GM18519 (cell line): ENCODE results near the gene ENOSF1.
"Not testable (repeated sequence)": the region's sequence is repeated elsewhere in the genome, so short reads cannot be mapped to it uniquely, and the experiment has no call there.

ENCODE experiments used
- ATAC-seq: cut with Tn5 transposase; IDR thresholded peaks from one replicate; pipeline ENCODE4 v1.9.1; 2021; ENCODE audit warnings: mild to moderate bottlenecking, moderate library complexity; ENCODE audit not compliant: unreplicated experiment, low FRiP score

Gene ENOSF1

DNA sequence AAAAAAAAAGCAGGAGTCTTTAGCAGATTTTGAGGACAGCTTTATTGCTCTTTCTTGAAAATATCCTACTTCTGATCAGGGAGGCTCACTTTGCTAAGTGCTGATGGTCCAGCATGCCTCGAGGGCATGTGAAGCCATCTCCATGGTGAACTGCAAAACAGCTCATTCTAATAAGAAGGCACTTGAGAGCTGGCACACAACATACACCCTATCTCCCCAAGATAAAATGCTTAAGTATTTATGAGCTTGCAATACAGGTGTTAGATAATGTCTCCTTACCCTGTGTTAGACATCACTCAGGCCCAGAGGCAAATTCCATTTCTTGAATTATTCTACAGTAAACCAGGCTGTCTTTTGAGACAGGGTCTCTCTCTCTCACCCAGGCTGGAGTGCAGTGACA, 2.7 kb downstream of the ENOSF1 start:
- ATAC-seq = no peak

DNA sequence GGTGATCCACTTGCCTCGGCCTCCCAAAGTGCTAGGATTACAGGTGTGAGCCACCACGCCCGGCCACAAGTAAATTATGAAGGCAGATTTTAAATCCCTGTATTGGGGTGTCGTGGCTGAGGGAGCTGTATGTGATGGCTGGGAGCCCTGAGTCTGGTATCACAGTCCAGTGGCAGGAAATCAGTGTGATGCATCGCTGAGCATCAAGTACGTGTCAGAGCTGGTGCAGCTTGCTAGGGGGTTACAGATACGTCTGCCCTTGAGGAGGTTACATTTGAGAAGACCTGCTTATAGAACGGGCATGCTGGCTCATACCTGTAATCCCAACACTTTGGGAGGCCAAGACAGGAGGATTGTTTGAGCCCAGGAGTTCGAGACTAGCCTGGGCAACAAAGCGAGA, 4.3 kb downstream of the ENOSF1 start:
- no peak for ATAC-seq

DNA sequence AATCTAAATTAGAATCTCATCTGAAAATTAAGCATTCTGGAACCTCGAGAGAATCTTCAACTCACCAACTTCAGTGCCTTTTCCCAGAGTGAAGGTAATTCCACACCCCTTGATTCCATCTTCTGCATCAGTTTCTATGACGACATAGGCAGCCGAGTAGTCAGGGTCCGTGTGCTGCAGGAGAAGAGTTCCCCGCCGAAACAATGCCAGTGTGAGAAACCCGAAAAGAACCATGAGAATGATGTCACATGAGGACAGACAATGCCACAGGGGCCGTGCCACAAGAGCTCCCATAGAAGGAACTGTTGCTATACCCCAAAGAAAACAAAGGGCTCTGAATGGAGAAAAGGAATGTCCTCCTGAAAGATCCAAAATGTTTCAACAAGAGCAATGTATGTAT, 6.0 kb downstream of the ENOSF1 start:
- ATAC-seq = no peak

DNA sequence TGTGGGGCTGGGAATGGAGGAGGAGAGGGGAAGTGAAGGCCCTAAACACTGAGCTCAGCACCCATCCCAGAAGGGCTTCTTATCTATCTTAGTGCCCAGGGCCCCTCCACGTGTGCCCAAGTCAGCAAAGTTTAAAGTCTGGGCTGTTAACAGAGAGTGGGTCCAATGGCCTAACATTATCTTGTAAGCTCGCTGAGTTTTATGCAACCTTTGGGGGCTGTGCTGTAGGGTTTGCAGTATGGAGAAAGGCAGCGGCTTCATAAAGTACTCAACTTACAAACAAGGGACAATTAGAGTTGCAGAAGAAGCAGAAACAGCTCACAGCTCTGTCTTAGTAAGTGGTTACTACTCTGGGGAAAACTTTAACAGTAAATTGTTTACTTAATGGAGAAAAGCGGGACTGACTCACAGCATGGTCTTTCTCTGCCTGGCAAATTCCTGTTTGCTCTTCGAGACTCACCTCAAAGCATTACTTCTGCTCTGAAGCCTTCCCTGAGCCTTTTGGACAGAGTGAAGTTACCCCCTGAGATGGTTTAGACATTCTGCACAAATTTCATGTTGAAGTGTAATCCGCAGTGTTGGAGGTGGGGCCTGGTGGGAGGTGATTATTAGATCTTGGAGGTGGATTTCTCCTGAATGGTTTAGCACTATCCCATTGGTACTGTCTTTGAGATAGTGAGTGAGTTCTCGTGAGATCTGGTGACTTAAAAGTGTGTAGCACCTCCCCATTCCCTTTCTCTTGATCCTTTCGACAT, 9.0 kb downstream of the ENOSF1 start:
- ATAC-seq = no peak

DNA sequence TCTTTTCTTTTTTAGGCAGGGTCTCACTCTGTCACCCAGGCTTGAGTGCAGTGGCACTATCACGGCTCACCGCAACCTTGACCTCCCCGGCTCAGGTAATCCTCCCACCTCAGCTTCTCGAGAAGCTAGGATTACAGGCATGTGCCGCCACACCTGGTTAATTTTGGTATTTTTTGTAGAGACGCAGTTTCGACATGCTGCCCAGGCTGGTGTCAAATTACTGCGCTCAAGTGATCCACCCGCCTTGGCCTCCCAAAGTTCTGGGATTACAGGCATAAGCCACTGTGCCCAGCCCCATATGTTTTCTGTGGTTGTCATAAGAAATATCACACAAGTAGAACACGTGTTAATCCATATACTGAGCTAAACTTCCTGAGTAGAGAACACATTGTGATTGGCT, 14.6 kb downstream of the ENOSF1 start:
- no peak for ATAC-seq

DNA sequence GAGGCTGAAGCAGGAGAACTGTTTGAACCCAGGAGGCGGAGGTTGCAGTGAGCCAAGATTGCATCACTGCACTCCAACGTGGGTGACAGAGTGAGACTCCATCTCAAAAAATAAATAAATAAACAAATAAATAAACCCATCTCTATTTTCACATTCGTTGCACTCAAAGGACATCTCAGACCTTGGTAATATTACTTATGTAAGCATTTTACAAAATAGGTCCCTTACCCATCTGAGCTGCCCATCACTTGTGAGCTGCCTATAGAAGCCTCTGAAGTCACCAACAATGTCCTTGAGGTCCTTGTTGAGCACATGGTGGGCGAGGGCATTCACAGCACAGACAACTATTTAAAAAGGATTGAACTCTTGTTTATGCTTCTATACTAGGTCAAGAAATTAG, 15.4 kb downstream of the ENOSF1 start:
- ATAC-seq = no peak

DNA sequence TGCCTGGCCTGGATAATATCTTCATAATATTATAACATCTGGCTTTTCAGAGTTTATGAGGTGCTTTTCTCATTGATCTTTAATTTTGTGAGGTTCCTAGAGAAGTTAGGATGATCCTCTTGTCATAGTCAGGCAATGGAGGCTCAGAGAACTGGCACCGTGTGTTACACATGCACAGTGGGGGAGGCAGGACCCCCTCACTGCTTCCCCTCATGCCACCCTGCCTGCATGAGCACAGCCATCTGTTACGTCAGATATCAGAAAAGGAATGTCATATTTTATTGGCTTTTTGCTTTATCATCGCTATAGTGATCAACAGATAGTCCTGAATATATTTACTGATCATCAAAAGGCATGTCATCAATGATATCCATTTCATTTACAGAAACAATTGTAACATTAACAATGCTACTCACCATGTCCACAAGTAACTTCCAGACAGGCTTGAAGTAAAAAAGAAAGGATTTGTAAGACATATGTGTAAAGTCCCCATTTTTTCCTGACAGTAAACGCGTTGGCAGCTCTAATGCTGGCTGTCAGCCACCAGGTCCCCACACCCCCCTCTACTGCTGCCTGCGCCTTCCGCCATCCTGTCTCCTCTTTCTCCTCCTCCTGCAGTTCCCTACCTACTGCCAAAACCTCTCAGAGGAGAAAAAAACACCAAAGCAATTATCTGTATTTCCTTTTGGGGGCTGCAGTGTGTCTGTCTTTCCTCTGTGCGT, 18.8 kb downstream of the ENOSF1 start:
- no peak for ATAC-seq

DNA sequence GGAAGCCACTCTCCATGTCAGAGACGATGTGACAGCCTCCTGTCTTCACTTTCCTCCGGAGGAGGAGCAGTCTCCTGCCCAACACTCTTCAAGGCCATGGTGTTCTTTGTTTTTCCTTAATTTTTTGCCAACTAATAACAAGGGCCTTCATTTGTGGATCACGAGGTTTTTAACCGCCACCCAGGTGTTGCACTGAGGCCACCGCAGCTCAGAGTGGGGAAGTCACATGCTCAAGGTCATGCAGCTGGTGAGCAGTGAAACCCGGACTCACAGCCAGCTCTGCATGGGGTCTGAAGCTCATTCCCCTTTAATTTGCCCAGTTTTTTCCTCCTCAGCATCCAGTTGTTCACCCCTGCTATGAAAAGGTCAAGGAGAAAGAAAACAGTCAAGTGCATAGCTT, 19.6 kb downstream of the ENOSF1 start:
- ATAC-seq = no peak

DNA sequence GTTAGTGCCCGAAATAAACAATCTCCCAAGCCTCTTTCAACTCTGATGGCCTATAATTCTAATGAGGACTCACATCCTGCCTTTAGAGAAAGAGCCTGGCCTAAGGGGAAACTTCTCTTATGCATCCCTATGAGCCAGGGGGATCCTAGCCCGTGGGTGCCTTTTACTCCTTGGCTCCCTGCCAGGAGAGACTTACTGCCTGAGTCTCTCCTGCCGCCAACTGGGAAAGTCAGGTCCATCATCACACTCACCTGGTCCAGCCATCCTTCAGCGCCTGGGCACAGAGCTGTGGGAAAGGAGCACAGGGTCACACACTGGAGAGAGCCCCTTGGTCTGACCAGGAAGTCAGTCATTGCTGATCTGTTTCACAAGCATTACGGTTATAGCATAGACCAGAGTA, 24.1 kb downstream of the ENOSF1 start:
- no peak for ATAC-seq

DNA sequence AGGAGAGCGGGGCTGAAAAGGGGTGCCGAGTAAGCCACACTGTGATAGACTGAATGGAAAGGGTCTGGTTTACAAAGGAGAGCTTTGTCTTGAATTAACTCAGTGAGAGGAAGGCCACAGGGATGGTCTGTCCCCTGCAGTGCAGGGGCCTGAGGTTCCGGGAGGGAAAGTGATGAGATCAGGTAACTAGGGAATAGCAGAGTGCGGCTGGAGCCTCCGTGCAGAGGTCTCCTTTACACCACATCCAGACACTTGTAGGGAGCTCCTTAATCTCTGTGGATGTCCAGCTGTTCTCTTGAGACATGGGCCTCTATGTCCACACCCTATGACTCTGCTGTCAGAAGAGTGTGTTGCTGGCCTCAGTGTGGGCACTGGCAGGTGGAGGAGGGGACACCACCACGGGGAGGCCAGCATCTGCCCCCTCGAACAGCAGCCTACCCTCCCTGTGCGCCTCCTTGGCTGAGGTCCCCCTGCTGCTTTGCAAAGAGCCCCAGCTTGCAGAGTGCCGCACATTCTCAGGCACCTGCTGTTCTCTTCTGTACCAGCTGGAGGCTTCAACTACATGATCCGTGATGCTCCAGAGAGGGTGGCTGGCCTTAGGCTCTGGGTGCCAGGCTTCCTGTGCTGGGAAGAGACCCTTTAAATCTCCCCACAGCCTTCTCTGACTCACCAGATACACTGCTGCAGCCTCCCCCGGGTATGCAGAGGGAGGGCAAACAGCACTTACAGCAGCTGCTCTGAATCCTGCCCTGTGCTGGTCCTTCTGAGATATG, 25.9 kb downstream of the ENOSF1 start:
- ATAC-seq = no peak

DNA sequence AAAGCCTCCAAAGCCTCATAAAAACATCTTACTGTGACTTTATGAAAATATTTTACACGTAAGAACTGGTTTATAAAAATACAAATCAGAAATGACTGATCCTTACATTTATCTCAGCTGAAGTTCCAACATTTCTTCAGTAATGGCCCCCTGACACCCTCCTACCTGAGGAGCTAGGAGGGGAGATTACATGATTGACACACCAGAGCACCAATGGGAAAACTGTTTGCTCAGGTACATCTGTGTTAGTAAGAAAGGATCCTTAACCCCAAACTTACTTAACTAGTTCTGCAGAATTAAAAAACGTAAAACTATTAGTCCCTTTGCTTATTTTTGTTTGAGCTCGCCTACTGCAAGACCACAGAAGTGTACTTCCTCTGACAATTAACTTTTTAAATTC, 27.0 kb downstream of the ENOSF1 start:
- no peak for ATAC-seq

DNA sequence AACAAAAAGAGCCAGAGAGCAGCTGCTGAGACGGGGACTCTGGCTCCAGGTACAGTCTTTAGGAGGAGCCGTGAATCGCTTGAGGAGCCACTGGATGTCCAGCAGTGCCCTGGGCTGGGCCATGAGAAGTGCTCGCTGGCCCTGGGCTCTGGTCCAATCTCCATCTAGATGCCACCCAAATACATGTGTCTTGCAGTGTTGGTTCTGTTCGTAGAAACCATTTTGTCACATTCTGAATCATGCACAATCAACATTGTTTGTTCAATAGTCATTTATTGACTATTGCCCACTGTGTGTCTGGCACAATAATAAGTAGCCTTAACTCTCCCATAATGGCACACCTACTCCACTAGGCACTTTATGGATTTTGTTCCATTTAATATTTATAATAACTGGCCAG, 28.9 kb downstream of the ENOSF1 start:
- no peak for ATAC-seq

DNA sequence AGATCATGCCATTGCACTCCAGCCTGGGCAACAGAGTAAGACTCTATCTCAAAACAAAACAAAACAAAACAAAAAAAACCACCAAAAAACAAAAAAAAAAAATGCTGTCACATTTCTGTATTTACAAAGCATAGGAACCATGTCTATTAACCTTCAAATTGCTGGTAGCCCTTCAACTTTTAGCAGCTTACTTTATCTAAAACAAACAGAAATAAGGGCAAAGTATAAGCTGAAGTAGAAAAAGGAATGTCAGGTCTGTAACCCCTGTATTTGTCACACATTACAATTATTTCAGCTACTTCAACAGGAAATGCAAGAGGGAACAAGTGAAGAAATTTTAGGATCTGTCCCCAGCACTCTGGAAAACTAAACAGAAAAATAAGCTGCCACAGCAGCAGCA, 29.6 kb downstream of the ENOSF1 start:
- ATAC-seq = no peak

DNA sequence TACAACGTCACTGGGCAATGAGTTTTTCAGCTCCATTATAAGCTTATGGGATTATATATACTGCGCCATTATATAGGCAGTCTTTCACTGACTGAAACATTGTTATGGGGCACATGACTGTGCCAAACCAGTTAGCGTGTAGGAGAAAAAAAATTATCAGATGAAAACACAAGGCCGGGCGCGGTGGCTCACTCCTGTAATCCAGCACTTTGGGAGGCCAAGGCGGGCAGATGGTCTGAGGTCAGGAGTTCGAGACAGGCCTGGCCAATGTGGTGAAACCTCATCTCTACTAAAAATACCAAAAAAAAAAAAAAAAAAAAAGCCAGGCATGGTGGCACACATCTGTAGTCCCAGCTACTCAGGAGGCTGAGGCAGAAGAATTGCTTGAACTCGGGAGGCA, 30.0 kb downstream of the ENOSF1 start:
- ATAC-seq = not testable (repeated sequence)

DNA sequence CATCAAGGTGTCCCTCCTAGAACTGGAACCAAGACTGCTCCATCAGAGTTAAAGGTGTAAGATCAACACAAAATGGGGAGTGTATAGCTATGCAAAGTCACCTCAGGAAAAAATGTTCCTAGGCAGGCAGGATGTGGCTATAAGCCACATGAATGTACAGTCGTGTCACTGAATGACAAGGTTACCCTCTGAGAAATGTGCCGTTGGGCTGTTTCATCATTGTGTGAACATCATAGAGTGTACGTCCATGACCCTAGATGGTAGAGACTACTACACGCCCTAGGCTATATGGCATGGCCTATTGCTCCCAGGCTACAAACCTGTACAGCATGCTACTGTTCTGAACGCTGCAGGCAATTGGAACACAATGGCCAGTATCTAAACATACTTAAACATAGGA, 30.4 kb downstream of the ENOSF1 start:
- no peak for ATAC-seq

DNA sequence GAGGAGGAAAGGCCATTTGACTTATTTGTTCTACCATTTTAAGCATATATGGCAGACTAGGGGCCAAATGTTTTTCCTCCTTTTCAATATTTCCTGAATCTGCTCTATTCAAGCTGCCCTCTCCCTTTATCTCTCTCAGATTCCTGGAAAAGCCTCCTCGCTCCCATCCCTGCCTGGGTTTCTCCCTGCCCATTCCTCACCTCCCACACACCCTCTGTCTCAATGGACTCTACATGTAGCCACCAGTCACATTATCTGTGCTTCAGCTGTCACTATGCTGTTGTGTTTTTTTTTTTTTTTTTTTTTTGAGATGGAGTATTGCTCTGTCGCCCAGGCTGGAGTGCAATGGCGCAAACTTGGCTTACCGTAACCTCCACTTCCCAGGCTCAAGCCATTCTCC, 32.0 kb downstream of the ENOSF1 start:
- ATAC-seq = no peak

DNA sequence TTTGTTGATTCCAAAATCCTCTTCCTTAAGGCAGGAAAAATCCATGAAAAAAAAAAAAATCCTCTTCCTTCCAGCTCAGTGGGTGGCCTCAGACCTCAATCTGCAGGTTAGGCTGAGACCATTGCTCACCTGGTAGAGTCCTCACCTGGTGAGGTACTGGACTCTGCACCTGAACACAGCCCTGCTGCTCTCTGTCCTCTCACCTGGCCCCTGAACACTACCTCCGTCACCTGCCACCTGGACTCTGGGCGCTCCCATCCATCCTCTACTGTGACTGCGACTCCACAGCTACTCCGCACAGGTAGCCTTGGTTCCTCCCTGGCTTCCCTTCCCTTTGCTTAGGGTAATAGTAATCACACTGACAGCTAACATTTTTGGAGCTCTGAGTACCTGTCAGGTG, 32.9 kb downstream of the ENOSF1 start:
- ATAC-seq = no peak

DNA sequence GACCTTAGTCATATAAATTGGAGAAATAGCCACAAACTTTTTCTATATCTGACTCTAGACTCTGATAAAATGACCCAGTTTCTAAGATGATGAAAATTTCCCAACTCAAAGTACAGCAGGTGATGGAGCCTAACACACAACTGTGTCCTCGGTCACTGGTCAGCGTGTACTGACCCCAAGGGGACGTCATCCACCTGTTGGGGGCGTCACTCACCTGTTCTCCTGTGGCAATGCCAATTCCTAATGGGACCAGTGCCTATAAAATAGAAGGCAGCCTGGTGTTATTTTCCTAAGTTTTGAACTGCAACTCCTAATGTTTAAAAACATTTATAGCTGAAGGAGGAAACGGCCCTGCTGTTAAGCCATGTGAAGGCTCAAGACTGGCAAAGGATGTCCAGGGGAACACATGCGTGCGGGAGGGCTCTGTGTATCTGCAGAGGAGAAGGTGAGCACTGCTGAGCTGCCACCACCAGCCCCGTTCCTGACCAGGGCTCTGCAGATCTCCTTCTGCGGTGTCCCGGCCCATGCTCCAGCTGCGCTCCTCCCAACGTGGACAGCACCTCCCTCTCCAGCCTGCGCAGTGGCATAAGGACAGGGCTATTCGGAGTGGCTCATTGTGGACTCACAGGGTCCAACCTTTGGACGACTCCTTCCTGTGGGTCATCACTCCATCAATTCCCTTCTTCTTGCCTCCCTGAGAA, 33.8 kb downstream of the ENOSF1 start:
- no peak for ATAC-seq

DNA sequence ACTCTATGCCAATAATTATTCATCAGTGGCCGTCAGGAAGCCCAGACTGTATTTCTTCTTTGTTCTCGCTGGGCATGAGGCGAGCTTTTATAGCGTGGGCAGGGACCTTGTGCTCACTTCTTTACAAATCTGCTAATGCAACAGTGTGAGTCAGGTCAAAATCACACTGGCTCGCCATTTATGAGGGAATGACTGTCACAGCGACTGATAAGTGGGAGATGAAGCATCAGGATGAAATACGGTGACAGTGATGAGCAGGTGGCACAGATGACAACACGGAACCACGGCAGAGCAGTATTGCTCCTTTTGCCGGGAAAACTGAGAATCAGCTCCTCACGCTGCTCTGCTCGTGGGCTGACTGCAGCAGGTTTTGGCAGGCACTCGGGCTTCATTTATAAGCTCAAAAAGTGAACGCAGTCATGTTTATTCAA, 34.5 kb downstream of the ENOSF1 start:
- no peak for ATAC-seq

DNA sequence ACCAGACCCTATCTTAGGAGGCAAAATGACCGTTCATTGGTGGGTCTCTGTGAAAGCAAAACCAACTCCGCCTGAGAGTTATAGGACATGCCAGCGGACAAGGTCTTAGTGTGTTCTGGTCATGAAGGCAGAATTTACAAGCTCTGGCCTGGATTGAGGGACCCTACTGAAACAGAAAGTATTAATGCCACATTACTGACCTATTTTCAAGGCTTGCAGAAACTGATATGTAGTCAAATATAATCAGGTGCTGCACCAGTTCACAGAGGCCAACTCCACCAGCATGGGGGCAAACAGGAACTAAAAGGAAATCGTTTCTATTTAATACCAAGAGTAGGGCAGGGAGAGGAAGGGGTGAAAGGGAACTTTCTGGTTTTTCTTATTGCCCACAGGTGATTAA, 35.3 kb downstream of the ENOSF1 start:
- no peak for ATAC-seq

DNA sequence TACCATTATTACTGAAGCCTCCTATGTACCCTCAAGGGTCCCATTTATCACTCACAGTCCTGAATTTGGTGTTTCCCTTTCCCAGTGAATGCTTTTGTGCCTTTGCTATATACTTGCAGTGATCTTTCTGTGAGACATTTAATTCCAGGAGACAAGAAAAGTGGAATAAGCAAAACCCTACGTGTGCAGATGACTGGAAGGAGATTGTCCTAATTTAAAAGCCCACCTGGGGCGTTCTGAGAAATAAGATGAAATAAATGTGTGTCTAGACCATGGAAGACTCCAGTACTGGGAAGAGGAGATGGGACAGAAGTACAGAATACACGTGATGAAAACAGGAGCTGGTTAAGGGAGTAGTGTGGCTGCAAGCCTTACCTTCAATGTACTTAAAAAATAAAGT, 35.7 kb downstream of the ENOSF1 start:
- ATAC-seq = no peak
